ENCODE data around the gene GRAP. TPM values are rescaled to one million over a fixed set of nuclear protein-coding genes. Genes with fewer than 3 reads are reported as not detected.

The GRAP gene
- total RNA-seq, 1 donor from 2014 or later, result not detected

GRCh38 chr17:19020016-19020415, 26.7 kb downstream of the GRAP start:
- H3K27me3 Mint-ChIP-seq (ENCODE audit: unreplicated experiment), result no peaks in the 10 kb centered on the region
- H3K9me3 Mint-ChIP-seq (ENCODE audit: unreplicated experiment), result no peaks in the 10 kb centered on the region
- H3K36me3 Mint-ChIP-seq (ENCODE audit: unreplicated experiment), result no peaks in the 10 kb centered on the region
- H3K4me1 Mint-ChIP-seq (ENCODE audit: unreplicated experiment), result peaks cover 1% of the 10 kb centered on the region
- no peak overlapping the region for H3K4me3 Mint-ChIP-seq (ENCODE audit: unreplicated experiment)
- no peak for DNase-seq (ENCODE audit: extremely low spot score, unreplicated experiment)
- TF ChIP-seq, protein P1, sequence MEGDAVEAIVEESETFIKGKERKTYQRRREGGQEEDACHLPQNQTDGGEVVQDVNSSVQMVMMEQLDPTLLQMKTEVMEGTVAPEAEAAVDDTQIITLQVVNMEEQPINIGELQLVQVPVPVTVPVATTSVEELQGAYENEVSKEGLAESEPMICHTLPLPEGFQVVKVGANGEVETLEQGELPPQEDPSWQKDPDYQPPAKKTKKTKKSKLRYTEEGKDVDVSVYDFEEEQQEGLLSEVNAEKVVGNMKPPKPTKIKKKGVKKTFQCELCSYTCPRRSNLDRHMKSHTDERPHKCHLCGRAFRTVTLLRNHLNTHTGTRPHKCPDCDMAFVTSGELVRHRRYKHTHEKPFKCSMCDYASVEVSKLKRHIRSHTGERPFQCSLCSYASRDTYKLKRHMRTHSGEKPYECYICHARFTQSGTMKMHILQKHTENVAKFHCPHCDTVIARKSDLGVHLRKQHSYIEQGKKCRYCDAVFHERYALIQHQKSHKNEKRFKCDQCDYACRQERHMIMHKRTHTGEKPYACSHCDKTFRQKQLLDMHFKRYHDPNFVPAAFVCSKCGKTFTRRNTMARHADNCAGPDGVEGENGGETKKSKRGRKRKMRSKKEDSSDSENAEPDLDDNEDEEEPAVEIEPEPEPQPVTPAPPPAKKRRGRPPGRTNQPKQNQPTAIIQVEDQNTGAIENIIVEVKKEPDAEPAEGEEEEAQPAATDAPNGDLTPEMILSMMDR (IDR thresholded peaks at IDR 0.05), result no peak
- no peak overlapping the region for H3K27ac Mint-ChIP-seq (ENCODE audit: unreplicated experiment)

DNA sequence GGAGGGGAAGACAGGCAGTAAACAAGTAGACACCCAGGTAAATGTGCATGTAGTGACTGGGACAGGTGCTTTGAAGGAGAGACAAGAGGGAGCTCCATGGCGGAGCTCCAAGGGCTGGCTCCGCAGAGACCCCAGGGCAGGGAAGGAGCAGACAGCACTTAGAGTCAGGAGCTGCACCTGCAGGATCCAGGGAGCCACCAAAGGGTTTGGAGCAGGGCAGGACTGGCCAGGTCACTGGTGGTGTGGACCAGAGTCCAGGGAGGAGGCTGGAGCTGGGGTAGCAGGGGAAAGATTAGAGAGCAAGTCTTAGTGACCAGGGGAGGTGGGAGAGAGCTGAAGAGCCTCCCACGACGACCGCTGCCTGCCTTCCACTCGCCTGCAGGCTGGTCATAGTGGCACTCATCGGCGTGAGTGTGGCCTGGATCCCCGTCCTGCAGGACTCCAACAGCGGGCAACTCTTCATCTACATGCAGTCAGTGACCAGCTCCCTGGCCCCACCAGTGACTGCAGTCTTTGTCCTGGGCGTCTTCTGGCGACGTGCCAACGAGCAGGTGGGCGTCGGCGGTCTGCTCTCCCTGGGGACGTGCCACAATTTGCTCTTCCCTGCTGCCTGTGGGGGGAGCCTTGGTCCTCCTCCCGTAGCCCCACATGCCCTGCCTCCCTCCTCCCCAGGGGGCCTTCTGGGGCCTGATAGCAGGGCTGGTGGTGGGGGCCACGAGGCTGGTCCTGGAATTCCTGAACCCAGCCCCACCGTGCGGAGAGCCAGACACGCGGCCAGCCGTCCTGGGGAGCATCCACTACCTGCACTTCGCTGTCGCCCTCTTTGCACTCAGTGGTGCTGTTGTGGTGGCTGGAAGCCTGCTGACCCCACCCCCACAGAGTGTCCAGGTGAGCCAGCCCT, 27.5 kb downstream of the GRAP start:
- Mint-ChIP-seq H3K27ac (ENCODE audit: unreplicated experiment) (no peak overlapping the region), H3K9me3 (ENCODE audit: unreplicated experiment) (no peaks in the 10 kb centered on the region), H3K4me3 (ENCODE audit: unreplicated experiment) (no peak overlapping the region), H3K36me3 (ENCODE audit: unreplicated experiment) (no peaks in the 10 kb centered on the region), H3K4me1 (ENCODE audit: unreplicated experiment) (peaks cover 1% of the 10 kb centered on the region), H3K27me3 (ENCODE audit: unreplicated experiment) (no peaks in the 10 kb centered on the region)
- TF ChIP-seq, protein P1 (IDR thresholded peaks at IDR 0.05), result no peak
- DNase-seq (ENCODE audit: extremely low spot score, unreplicated experiment), result no peak

DNA sequence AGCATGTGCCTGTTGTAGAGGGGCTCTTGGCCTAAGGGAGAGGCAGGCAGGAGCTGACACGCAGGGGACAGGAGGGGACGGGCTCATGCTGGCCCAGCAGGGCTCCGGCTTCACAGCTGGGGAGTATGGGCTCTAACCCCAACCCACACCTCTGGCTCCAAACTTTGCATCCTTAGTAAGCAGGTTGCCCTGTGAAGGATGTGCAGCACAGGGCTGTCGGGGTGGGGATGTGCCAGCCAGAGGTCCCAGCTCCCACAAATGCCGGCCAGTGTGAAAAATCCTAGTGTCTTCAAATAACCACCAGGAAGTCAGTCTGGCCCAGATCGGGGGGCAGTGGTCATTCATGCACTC, 28.2 kb downstream of the GRAP start:
- Mint-ChIP-seq H3K4me1 (ENCODE audit: unreplicated experiment) (peaks cover 1% of the 10 kb centered on the region), H3K4me3 (ENCODE audit: unreplicated experiment) (no peak overlapping the region)

DNA sequence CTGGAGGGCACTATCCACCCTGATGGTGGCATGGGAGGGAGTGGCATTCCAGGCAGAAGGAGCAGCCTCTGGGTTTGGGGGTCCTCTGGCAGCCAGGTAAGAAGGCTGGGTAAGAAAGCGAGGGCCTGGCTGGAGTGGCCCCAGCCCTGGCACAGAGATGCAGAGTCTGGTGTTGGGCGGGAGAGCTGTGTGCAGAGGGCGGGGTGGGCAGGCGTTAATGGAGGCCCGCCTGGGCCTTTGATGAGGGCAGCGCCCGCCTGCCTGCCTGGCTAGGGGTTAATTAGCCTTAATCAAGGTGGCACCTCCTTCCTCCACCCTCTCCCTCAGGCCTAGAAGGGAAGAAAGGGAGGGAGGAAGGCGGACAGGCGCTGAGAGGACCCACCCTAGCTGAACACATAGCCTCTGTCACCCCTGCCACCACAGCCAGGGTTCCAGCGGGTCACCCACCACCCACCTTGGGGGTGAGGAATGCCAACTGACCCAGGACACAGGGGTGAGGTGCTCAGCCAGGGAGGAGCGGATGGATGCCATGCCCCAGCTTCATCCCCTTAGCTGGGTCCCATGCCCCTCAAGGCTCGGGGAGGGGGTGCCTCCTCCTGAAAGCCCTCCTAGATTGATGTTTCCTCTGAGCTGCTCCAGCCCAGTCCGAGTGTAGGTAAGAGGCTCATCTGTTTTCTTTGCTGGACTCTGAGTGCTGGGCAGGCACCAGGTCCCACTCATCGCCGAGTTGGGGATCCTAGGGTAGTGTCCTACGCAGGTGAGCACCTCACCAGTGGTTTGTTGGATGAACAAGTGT, 28.8 kb downstream of the GRAP start:
- Mint-ChIP-seq H3K4me3 (ENCODE audit: unreplicated experiment) (no peak overlapping the region), H3K27me3 (ENCODE audit: unreplicated experiment) (no peaks in the 10 kb centered on the region), H3K27ac (ENCODE audit: unreplicated experiment) (no peak overlapping the region), H3K36me3 (ENCODE audit: unreplicated experiment) (no peaks in the 10 kb centered on the region), H3K4me1 (ENCODE audit: unreplicated experiment) (peaks cover 1% of the 10 kb centered on the region), H3K9me3 (ENCODE audit: unreplicated experiment) (no peaks in the 10 kb centered on the region)
- TF ChIP-seq, protein P1 (IDR thresholded peaks at IDR 0.05), result no peak
- no peak for DNase-seq (ENCODE audit: extremely low spot score, unreplicated experiment)

More for the DNA sequence above, 28.2 kb downstream of the GRAP start:
- H3K9me3 Mint-ChIP-seq (ENCODE audit: unreplicated experiment), result no peaks in the 10 kb centered on the region
- TF ChIP-seq, protein P1 (IDR thresholded peaks at IDR 0.05), result no peak
- no peak overlapping the region for H3K27ac Mint-ChIP-seq (ENCODE audit: unreplicated experiment)
- H3K36me3 Mint-ChIP-seq (ENCODE audit: unreplicated experiment), result no peaks in the 10 kb centered on the region
- DNase-seq (ENCODE audit: extremely low spot score, unreplicated experiment), result no peak
- no peaks in the 10 kb centered on the region for H3K27me3 Mint-ChIP-seq (ENCODE audit: unreplicated experiment)

- H3K9me3 Mint-ChIP-seq (ENCODE audit: unreplicated experiment), result no peaks in the 10 kb centered on the region
- TF ChIP-seq, protein P1 (IDR thresholded peaks at IDR 0.05), result no peak
- no peak overlapping the region for H3K4me3 Mint-ChIP-seq (ENCODE audit: unreplicated experiment)
- DNase-seq (ENCODE audit: extremely low spot score, unreplicated experiment), result no peak
- no peaks in the 10 kb centered on the region for H3K36me3 Mint-ChIP-seq (ENCODE audit: unreplicated experiment)
- H3K27me3 Mint-ChIP-seq (ENCODE audit: unreplicated experiment), result no peaks in the 10 kb centered on the region
- H3K27ac Mint-ChIP-seq (ENCODE audit: unreplicated experiment), result no peak overlapping the region
- peaks cover 1% of the 10 kb centered on the region for H3K4me1 Mint-ChIP-seq (ENCODE audit: unreplicated experiment)
These were observed 29.4 kb downstream of the GRAP start for GRCh38 chr17:19017401-19017800.
